Measurements from ENCODE around the gene FXYD3. TPM values are rescaled to one million over a fixed set of nuclear protein-coding genes. Genes with fewer than 3 reads are reported as not detected.

FXYD3 gene
- total and polyA plus RNA-seq, 2 donors = 22.8 to 175 TPM

DNA sequence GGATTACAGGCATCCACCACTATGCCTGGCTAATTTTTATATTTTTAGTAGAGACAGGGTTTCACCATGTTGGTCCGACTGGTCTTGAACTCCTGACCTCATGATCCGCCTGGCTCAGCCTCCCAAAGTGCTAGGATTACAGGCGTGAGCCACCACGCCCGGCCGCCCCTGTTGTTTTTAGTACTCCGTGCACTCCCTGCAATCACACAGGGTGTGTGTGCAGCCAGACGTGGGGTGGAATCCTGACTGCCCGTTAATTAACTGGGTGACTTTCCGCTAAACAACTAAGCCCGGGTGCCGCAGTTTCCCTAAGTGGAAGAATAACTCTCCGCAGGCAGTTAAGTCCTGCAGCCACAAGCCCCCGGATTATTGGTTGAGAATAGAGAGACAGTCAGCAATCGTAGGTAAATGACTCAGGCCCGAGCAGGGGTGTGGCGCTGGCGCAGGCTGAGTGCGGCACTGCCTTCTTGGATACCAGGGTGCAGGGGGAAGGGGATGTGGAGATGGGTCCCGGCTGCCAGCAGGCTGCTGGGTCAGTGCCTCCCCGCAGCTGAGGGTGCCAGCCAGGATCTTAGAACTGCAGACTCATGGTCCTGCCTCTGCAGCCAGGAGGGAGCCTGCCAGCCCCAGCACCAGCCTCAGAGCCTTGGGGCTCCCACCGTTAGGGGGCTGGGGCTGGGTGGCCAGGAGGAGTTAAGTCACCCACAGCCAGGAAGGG lies 6.1 kb upstream of the FXYD3 start:
- H3K4me1 ChIP-seq (ENCODE audit: control insufficient read depth in 2 of 2, insufficient read depth in 2 of 2, low read length in 2 of 2) = peaks cover 2 to 4% of the 10 kb centered on the region in 2 donors
- 83% methylated on average over 22 of the region's 22 CpGs for WGBS

DNA sequence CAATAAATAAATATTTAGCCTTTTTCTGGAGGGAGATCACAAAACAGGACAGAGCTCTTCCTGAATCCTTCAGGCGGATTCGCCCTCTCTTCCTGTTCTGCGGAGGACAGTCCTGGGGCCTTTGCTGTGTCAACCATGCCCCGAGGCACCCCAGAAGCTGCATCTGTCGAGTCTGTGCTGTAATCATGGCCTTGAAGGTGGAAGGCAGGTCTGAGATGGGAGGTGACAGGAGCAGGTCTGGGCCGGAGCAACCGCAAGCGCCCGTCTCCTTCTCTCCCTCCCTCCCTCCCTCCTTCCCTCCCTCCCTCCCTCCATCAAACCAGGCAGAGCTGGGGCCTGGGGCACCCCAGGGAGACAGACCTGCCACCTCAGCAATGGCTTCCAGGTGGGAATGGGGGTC lies 4.6 kb upstream of the FXYD3 start:
- peaks cover 3 to 9% of the 10 kb centered on the region in 2 donors for H3K4me1 ChIP-seq (ENCODE audit: control insufficient read depth in 2 of 2, insufficient read depth in 2 of 2, low read length in 2 of 2)
- no peak for DNase-seq (ENCODE audit: low read depth in 6 of 9, low spot score in 9 of 9)
- H3K27me3 ChIP-seq (ENCODE audit: control insufficient read depth in 2 of 2, insufficient read depth in 1 of 2, low read length in 1 of 2) = peaks cover 0 to 11% of the 10 kb centered on the region in 2 donors
- no peak overlapping the region for H3K27ac ChIP-seq (ENCODE audit: low read depth in 1 of 2, low read length in 1 of 2)
- WGBS = 88% methylated on average over 9 of the region's 9 CpGs
- peaks cover 0 to 8% of the 10 kb centered on the region in 2 donors for H3K9me3 ChIP-seq (ENCODE audit: control insufficient read depth in 2 of 2, insufficient read depth in 1 of 2, low read length in 1 of 2)
- H3K4me3 ChIP-seq (ENCODE audit: low read length in 2 of 2) = no peak overlapping the region
- no peaks in the 10 kb centered on the region for H3K36me3 ChIP-seq (ENCODE audit: control insufficient read depth in 2 of 2, insufficient read depth in 2 of 2, low read length in 1 of 2)

More for the DNA sequence above, 6.1 kb upstream of the FXYD3 start:
- Histone ChIP-seq H3K36me3 (ENCODE audit: control insufficient read depth in 2 of 2, insufficient read depth in 2 of 2, low read length in 1 of 2) (no peaks in the 10 kb centered on the region), H3K4me3 (ENCODE audit: low read length in 2 of 2) (no peak overlapping the region), H3K27me3 (ENCODE audit: control insufficient read depth in 2 of 2, insufficient read depth in 1 of 2, low read length in 1 of 2) (peaks cover 0 to 3% of the 10 kb centered on the region in 2 donors), H3K27ac (ENCODE audit: low read depth in 1 of 2, low read length in 1 of 2) (no peak overlapping the region), H3K9me3 (ENCODE audit: control insufficient read depth in 2 of 2, insufficient read depth in 1 of 2, low read length in 1 of 2) (peaks cover 0 to 12% of the 10 kb centered on the region in 2 donors)
- DNase-seq (ENCODE audit: low read depth in 6 of 9, low spot score in 9 of 9) = no peak

DNA sequence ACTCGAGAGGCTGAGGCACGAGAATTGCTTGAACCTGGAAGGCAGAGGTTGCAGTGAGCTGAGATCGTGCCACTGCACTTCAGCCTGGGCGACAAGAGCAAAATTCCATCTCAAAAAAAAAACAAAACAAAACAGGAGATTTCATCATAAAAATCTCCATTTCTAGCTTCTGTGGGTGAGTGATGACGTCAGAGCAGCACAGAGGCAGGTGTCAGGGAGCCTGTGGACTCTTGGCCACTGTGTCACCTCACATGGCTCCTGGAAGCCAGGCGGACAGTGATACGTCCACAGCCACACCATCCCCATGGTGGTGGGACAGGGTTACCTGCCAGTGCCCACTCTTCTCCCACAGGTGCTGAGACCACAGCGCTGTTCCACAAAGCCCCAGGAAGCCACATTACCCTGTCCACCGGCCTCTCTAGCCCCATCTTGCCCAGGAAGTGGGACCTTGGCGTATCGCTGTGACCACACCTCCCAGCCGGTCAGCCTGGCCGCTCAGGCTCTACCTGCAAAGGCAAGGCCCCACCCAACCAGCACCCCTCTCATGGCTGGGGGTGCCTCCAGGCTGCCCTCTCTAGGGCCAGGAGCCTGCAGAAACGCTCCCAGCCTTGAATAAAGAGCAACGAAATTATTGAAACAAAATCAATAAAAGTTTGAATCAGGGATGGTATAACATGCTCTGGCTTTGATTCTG lies 2.5 kb upstream of the FXYD3 start:
- DNase-seq (ENCODE audit: low read depth in 6 of 9, low spot score in 9 of 9) = no peak
- Histone ChIP-seq H3K36me3 (ENCODE audit: control insufficient read depth in 2 of 2, insufficient read depth in 2 of 2, low read length in 1 of 2) (no peaks in the 10 kb centered on the region), H3K4me3 (ENCODE audit: low read length in 2 of 2) (no peak overlapping the region), H3K27me3 (ENCODE audit: control insufficient read depth in 2 of 2, insufficient read depth in 1 of 2, low read length in 1 of 2) (peaks cover 0 to 11% of the 10 kb centered on the region in 2 donors), H3K9me3 (ENCODE audit: control insufficient read depth in 2 of 2, insufficient read depth in 1 of 2, low read length in 1 of 2) (no peaks in the 10 kb centered on the region), H3K27ac (ENCODE audit: low read depth in 1 of 2, low read length in 1 of 2) (no peak overlapping the region), H3K4me1 (ENCODE audit: control insufficient read depth in 2 of 2, insufficient read depth in 2 of 2, low read length in 2 of 2) (peaks cover 3 to 9% of the 10 kb centered on the region in 2 donors)
- WGBS = 94% methylated on average over 15 of the region's 15 CpGs

DNA sequence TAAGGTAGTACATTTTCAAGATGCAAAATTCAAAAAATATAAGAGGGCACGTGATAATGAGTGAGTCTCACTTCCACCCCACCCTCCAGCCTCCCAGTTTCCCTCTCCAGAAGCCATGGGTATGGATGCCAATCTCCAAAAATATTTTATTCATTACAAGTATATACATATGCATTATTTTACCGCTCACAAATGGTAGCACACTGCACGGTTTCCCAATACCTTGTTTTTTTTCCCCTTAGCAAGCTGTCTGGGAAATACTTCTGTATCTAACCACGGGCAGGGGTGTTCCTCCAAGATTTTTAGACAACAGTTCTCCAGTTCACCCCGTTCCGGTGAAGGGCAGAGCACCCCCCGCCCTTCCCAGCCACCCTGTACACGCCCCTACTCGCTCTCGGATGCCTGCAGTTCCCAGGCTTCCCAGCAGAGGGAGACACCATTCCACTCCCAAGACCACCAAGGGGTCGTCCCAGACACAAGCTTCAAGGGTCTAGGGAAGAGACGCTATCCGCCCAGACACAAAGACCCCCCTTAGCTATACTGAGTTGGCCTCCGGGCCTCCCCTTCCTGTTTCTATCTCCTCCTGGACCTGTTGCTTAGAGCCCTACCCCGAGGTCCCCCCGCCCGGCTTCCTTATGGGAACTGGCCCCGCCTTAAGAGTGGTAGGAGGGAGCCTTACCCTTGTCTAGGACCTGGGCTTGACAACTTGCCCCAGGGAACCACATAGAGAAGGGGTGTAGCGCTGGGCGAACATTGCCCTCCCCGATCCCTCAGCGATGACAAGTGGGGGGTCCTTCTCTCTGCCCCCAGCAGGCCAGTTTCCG lies 1.1 kb upstream of the FXYD3 start:
- peak in 8 of 9 donors; percentile 32 to 82 (median 65) for DNase-seq (ENCODE audit: low read depth in 6 of 9, low spot score in 9 of 9)
- H3K36me3 ChIP-seq (ENCODE audit: control insufficient read depth in 2 of 2, insufficient read depth in 2 of 2, low read length in 1 of 2) = no peaks in the 10 kb centered on the region

DNA sequence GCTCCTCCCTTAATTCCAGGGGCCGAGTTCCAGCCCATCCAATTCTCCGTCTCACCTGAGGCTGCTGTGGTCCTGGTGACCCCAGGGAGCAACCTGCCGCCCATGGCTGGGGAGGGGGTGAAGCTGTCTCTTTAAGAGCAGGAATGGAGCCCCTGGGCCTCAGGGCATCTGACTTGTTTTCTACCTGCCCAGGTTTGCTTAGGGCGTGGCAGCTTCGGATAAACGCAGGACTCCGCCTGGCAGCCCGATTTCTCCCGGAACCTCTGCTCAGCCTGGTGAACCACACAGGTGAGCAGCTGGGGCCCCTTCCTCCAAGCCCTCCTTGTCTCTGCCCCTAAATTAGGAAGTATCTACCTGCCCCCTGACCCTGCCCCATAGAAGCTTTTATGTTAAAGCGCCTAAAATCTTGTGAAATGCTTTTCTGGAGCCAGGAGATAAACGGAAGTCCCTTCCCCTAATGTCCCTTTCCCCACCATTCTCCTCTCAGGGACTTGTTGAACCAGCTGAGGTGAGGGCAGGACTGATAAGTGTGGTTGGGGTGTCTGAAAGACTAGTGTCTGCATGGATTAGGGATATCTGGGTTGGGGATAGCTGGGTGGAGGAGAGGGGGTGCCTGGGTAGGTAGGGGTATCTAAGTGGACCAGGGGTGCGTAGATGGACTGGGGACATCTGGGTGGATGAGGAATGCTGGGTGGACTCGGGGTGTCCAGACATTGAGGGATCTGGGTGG lies 614 bp downstream of the FXYD3 start:
- WGBS = 96% methylated on average over 13 of the region's 13 CpGs
- no peak for DNase-seq (ENCODE audit: low read depth in 6 of 9, low spot score in 9 of 9)
- no peak overlapping the region for H3K4me3 ChIP-seq (ENCODE audit: low read length in 2 of 2)
- H3K36me3 ChIP-seq (ENCODE audit: control insufficient read depth in 2 of 2, insufficient read depth in 2 of 2, low read length in 1 of 2) = no peaks in the 10 kb centered on the region
- peak overlapping the region in 1 of 2 donors; percentile 21 for H3K27ac ChIP-seq (ENCODE audit: low read depth in 1 of 2, low read length in 1 of 2)
- H3K27me3 ChIP-seq (ENCODE audit: control insufficient read depth in 2 of 2, insufficient read depth in 1 of 2, low read length in 1 of 2) = peaks cover 0 to 9% of the 10 kb centered on the region in 2 donors
- H3K9me3 ChIP-seq (ENCODE audit: control insufficient read depth in 2 of 2, insufficient read depth in 1 of 2, low read length in 1 of 2) = no peaks in the 10 kb centered on the region
- H3K4me1 ChIP-seq (ENCODE audit: control insufficient read depth in 2 of 2, insufficient read depth in 2 of 2, low read length in 2 of 2) = peaks cover 3 to 16% of the 10 kb centered on the region in 2 donors

More for the DNA sequence above, 1.1 kb upstream of the FXYD3 start:
- Histone ChIP-seq H3K4me3 (ENCODE audit: low read length in 2 of 2) (no peak overlapping the region), H3K27ac (ENCODE audit: low read depth in 1 of 2, low read length in 1 of 2) (no peak overlapping the region), H3K9me3 (ENCODE audit: control insufficient read depth in 2 of 2, insufficient read depth in 1 of 2, low read length in 1 of 2) (no peaks in the 10 kb centered on the region), H3K27me3 (ENCODE audit: control insufficient read depth in 2 of 2, insufficient read depth in 1 of 2, low read length in 1 of 2) (peaks cover 0 to 11% of the 10 kb centered on the region in 2 donors), H3K4me1 (ENCODE audit: control insufficient read depth in 2 of 2, insufficient read depth in 2 of 2, low read length in 2 of 2) (peaks cover 3 to 14% of the 10 kb centered on the region in 2 donors)
- WGBS = 17% methylated on average over 23 of the region's 23 CpGs

DNA sequence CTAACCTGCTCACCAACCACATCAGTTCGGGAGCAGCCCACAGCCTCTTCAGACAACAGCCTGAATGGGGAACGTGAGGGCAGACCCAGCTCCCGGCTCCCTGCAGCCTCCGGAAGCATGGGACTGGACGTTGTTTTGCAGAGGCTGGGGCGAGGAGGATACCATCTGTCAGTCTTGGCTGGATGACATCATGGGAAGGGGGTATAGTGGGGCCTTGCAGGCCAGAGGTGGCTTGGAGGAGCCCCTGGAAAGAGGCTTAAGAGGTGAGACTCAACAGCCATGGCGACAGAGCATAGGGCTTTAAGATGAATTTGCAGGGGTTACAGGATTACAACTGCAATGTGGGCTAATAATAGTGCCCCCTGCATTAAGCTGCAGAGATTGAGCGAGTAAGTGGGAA lies 1.5 kb downstream of the FXYD3 start:
- WGBS = 79% methylated on average over 8 of the region's 8 CpGs
- no peak overlapping the region for H3K4me3 ChIP-seq (ENCODE audit: low read length in 2 of 2)
- peaks cover 3 to 22% of the 10 kb centered on the region in 2 donors for H3K4me1 ChIP-seq (ENCODE audit: control insufficient read depth in 2 of 2, insufficient read depth in 2 of 2, low read length in 2 of 2)
- no peaks in the 10 kb centered on the region for H3K9me3 ChIP-seq (ENCODE audit: control insufficient read depth in 2 of 2, insufficient read depth in 1 of 2, low read length in 1 of 2)
- H3K27me3 ChIP-seq (ENCODE audit: control insufficient read depth in 2 of 2, insufficient read depth in 1 of 2, low read length in 1 of 2) = peaks cover 0 to 9% of the 10 kb centered on the region in 2 donors
- H3K36me3 ChIP-seq (ENCODE audit: control insufficient read depth in 2 of 2, insufficient read depth in 2 of 2, low read length in 1 of 2) = no peaks in the 10 kb centered on the region
- DNase-seq (ENCODE audit: low read depth in 6 of 9, low spot score in 9 of 9) = no peak
- H3K27ac ChIP-seq (ENCODE audit: low read depth in 1 of 2, low read length in 1 of 2) = no peak overlapping the region

DNA sequence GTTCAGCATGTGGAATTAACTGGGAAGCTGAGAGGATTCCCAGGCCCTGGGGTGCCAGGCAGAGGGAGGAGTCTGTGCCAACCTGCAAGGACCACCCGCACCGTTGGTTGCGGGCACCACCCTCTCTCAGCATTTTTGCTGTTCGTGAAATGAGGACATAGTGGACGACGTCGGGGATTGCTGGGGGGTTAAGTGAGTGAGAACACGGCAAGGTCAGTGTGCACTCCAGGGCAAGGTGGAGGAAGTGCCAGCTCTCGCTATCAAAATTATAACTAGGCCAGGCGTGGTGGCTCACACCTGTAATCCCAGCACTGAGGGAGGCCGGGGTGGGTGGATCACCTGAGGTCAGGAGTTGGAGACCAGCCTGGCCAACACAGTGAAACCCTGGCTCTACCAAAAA lies 2.2 kb downstream of the FXYD3 start:
- Histone ChIP-seq H3K9me3 (ENCODE audit: control insufficient read depth in 2 of 2, insufficient read depth in 1 of 2, low read length in 1 of 2) (no peaks in the 10 kb centered on the region), H3K27me3 (ENCODE audit: control insufficient read depth in 2 of 2, insufficient read depth in 1 of 2, low read length in 1 of 2) (peaks cover 0 to 9% of the 10 kb centered on the region in 2 donors), H3K4me3 (ENCODE audit: low read length in 2 of 2) (no peak overlapping the region), H3K36me3 (ENCODE audit: control insufficient read depth in 2 of 2, insufficient read depth in 2 of 2, low read length in 1 of 2) (no peaks in the 10 kb centered on the region), H3K4me1 (ENCODE audit: control insufficient read depth in 2 of 2, insufficient read depth in 2 of 2, low read length in 2 of 2) (peaks cover 3 to 22% of the 10 kb centered on the region in 2 donors), H3K27ac (ENCODE audit: low read depth in 1 of 2, low read length in 1 of 2) (no peak overlapping the region)
- no peak for DNase-seq (ENCODE audit: low read depth in 6 of 9, low spot score in 9 of 9)
- WGBS = 87% methylated on average over 11 of the region's 11 CpGs

DNA sequence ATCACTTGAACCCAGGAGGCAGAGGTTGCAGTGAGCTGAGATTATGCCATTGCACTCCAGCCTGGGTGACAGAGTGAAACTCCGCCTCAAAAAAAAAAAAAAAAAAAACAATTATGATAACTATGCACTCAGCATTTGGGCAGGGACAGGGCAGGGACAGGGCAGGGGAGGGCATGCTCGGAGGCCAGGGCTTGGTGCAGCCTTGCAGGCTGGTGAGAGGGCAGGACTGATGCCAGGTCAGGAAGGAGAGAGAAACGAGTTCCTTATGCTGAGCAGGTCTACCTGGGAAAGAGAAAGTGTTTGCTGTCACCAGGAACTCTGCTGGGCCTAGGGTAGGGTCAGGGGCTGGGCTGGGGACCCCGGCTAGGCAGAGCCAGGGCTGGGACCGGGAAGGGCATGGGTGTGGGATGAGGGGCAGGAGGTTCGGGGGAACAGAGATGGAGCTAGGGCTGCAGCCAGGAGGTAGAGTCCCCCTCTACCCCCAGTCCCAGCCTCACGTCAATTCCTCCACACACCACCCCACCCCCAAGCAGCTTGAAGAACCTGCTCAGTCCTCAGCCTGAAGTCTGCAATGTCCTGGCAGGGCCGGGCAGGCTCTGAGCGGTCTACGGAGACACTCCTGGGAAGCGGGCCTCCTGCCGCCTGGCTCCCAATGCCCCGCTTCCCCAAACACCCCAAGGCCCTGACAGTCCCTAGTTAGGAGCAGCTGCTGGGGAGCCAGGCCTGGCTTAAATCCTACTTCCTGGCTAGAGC lies 2.8 kb downstream of the FXYD3 start:
- H3K27ac ChIP-seq (ENCODE audit: low read depth in 1 of 2, low read length in 1 of 2) = peak overlapping the region in 1 of 2 donors; percentile 3
- WGBS = 85% methylated on average over 13 of the region's 13 CpGs

More for the DNA sequence above, 2.8 kb downstream of the FXYD3 start:
- peaks cover 0 to 9% of the 10 kb centered on the region in 2 donors for H3K27me3 ChIP-seq (ENCODE audit: control insufficient read depth in 2 of 2, insufficient read depth in 1 of 2, low read length in 1 of 2)
- DNase-seq (ENCODE audit: low read depth in 6 of 9, low spot score in 9 of 9) = no peak
- H3K36me3 ChIP-seq (ENCODE audit: control insufficient read depth in 2 of 2, insufficient read depth in 2 of 2, low read length in 1 of 2) = no peaks in the 10 kb centered on the region
- peaks cover 3 to 23% of the 10 kb centered on the region in 2 donors for H3K4me1 ChIP-seq (ENCODE audit: control insufficient read depth in 2 of 2, insufficient read depth in 2 of 2, low read length in 2 of 2)
- no peaks in the 10 kb centered on the region for H3K9me3 ChIP-seq (ENCODE audit: control insufficient read depth in 2 of 2, insufficient read depth in 1 of 2, low read length in 1 of 2)
- H3K4me3 ChIP-seq (ENCODE audit: low read length in 2 of 2) = no peak overlapping the region

All from thymus (tissue), 11 donors.